ENCODE measurements around the gene NAV2. TPM values are rescaled to one million over a fixed set of nuclear protein-coding genes. Genes with fewer than 3 reads are reported as not detected.
A peak's percentile ranks its signal among the peaks of the same experiment; 100 is the strongest.

NAV2 gene
- total RNA-seq, 1 donor from 2014 or later: 11.1 TPM

DNA sequence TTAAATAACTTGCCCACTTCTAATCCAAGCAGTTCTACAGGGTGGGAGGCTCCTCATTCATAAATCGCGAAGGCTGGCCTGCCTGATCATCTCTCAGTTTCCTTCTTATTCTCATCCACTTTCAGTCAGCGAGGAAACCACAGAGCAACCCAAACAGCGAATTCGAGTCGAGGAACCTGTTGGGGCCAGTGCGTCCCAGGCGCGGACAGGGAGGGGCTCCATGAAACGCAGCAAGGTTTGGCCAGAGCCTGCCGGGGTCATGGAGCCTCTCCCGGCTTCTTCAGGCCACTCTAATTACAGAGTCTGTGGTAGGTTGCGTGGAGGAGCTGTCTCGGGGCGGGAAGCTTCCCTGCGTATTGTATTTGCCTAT is 741 bp upstream of the NAV2 start:
- Histone ChIP-seq H3K27me3 (ENCODE audit: control insufficient read depth, insufficient read depth, low read length) (peaks cover 10% of the 10 kb centered on the region), H3K36me3 (ENCODE audit: control insufficient read depth, insufficient read depth, low read length) (no peaks in the 10 kb centered on the region), H3K4me3 (ENCODE audit: low read depth, low read length) (peak overlapping the region; percentile 57)
- TF ChIP-seq, protein P1, sequence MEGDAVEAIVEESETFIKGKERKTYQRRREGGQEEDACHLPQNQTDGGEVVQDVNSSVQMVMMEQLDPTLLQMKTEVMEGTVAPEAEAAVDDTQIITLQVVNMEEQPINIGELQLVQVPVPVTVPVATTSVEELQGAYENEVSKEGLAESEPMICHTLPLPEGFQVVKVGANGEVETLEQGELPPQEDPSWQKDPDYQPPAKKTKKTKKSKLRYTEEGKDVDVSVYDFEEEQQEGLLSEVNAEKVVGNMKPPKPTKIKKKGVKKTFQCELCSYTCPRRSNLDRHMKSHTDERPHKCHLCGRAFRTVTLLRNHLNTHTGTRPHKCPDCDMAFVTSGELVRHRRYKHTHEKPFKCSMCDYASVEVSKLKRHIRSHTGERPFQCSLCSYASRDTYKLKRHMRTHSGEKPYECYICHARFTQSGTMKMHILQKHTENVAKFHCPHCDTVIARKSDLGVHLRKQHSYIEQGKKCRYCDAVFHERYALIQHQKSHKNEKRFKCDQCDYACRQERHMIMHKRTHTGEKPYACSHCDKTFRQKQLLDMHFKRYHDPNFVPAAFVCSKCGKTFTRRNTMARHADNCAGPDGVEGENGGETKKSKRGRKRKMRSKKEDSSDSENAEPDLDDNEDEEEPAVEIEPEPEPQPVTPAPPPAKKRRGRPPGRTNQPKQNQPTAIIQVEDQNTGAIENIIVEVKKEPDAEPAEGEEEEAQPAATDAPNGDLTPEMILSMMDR (IDR thresholded peaks at IDR 0.05; ENCODE audit: insufficient read depth, low read length, severe bottlenecking): no peak
- FAIRE-seq (no peak), DNase-seq (ENCODE audit: low read depth) (peak; percentile 23)

- no peak for FAIRE-seq
- Histone ChIP-seq H3K36me3 (ENCODE audit: control insufficient read depth, insufficient read depth, low read length) (no peaks in the 10 kb centered on the region), H3K27me3 (ENCODE audit: control insufficient read depth, insufficient read depth, low read length) (peaks cover 10% of the 10 kb centered on the region), H3K4me3 (ENCODE audit: low read depth, low read length) (peak overlapping the region; percentile 45)
- no peak for DNase-seq (ENCODE audit: low read depth)
- TF ChIP-seq, protein P1 (IDR thresholded peaks at IDR 0.05; ENCODE audit: insufficient read depth, low read length, severe bottlenecking): no peak
Observed at GRCh38 chr11:19713196-19714021, 772 bp downstream of the NAV2 start.

GRCh38 chr11:19714022-19714386 is 1.4 kb downstream of the NAV2 start:
- Histone ChIP-seq H3K27me3 (ENCODE audit: control insufficient read depth, insufficient read depth, low read length) (peaks cover 10% of the 10 kb centered on the region), H3K4me3 (ENCODE audit: low read depth, low read length) (peak overlapping the region; percentile 45), H3K36me3 (ENCODE audit: control insufficient read depth, insufficient read depth, low read length) (no peaks in the 10 kb centered on the region)
- TF ChIP-seq, protein P1 (IDR thresholded peaks at IDR 0.05; ENCODE audit: insufficient read depth, low read length, severe bottlenecking): no peak
- no peak for FAIRE-seq
- DNase-seq (ENCODE audit: low read depth): no peak

DNA sequence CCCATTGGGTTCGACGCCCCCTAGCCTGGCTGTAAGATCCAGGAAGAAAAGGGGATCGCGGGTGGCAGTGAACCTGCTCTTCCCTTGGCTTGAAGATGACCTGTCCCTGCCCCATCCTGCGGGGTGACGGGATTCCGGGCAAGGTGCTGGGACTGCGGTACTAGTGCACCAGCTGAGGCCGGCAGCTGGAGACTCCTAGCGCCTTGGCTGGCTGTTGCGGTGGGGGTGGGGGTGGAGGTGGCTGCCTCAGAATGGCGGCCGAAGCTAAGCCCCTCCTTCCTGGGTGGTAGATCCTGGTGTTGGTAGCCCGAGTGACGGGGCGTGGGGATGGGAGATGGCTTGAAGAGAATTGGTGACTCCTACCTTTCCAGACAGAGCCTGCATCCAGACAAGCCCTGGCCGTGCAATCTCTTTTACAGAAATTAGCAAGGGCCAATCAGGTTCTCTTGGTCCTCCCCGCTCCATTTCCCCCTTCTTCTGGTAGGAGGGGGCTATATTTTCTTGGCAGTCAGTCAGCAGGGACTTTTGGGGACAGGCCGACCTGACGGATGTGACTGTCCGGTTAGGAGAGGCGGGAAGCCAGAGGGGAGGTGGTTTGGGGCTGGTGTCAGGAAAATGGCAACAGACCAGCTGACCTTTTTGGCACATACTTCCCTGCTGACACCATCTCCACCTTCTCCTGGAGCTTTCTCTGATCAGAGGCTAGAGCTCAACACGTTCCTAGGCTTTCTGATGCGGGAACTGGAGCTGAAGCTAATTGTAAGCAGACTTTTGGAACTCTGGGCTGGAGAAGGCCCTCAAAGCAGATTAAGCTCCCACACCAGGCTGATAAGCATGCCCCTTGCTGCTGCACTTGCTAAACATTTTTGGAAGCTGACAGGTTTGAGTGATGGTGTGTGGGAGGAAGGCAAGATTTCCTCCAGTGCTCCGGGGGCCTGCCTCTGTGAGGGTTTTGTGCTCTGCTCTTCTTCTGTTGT is 2.0 kb downstream of the NAV2 start:
- Histone ChIP-seq H3K27me3 (ENCODE audit: control insufficient read depth, insufficient read depth, low read length) (peaks cover 10% of the 10 kb centered on the region), H3K36me3 (ENCODE audit: control insufficient read depth, insufficient read depth, low read length) (no peaks in the 10 kb centered on the region), H3K4me3 (ENCODE audit: low read depth, low read length) (no peak overlapping the region)
- FAIRE-seq (no peak), DNase-seq (ENCODE audit: low read depth) (peak; percentile 17)
- TF ChIP-seq, protein P1 (IDR thresholded peaks at IDR 0.05; ENCODE audit: insufficient read depth, low read length, severe bottlenecking): no peak

GRCh38 chr11:19715373-19715772 is 2.7 kb downstream of the NAV2 start:
- TF ChIP-seq, protein P1 (IDR thresholded peaks at IDR 0.05; ENCODE audit: insufficient read depth, low read length, severe bottlenecking): no peak
- Histone ChIP-seq H3K27me3 (ENCODE audit: control insufficient read depth, insufficient read depth, low read length) (peaks cover 11% of the 10 kb centered on the region), H3K36me3 (ENCODE audit: control insufficient read depth, insufficient read depth, low read length) (no peaks in the 10 kb centered on the region), H3K4me3 (ENCODE audit: low read depth, low read length) (no peak overlapping the region)
- FAIRE-seq: peak; percentile 55
- DNase-seq (ENCODE audit: low read depth): peak; percentile 77

Data from bronchial epithelial cell (primary cell).